GM23338 (cell line): ENCODE results near the gene GPR171. TPM values are rescaled to one million over a fixed set of nuclear protein-coding genes. Genes with fewer than 3 reads are reported as not detected.

Source experiments
- ATAC-seq: fragments of 200-7000 bp; cut with Tn5 transposase; 3 replicates; pipeline ENCODE4 v1.9.1; 2020
- DNase-seq: peaks from one replicate; pipeline ENCODE4 v3.0.0-alpha.2; 2015; ENCODE audit warnings: low spot score
- H2AFZ ChIP-seq: fragments of 200-600 bp; sonication (generic); 2 replicates; pipeline ENCODE4 v1.8.0; 2016; ENCODE audit warnings: antibody characterized with exemption, mild to moderate bottlenecking, moderate library complexity
- H3F3A ChIP-seq: fragments of 200-600 bp; sonication (generic); replicated peaks from 2 replicates; pipeline ENCODE4 v1.8.0; 2017; ENCODE audit warnings: antibody characterized with exemption, mixed run types, low read depth
- H3K27ac ChIP-seq: fragments of 200-600 bp; sonication (generic); 2 replicates; pipeline ENCODE4 v1.6.1; 2016; ENCODE audit warnings: low read depth
- H3K27me3 ChIP-seq: fragments of 200-600 bp; sonication (generic); 2 replicates; pipeline ENCODE4 v1.8.0; 2016; ENCODE audit warnings: mild to moderate bottlenecking, mixed run types, moderate library complexity; ENCODE audit not compliant: insufficient read depth
- H3K36me3 ChIP-seq: fragments of 200-600 bp; sonication (generic); 2 replicates; pipeline ENCODE4 v1.8.0; 2016; ENCODE audit warnings: mild to moderate bottlenecking; ENCODE audit not compliant: insufficient read depth
- H3K4me1 ChIP-seq: fragments of 200-600 bp; sonication (generic); 2 replicates; pipeline ENCODE4 v1.8.0; 2016; ENCODE audit warnings: mild to moderate bottlenecking, moderate library complexity; ENCODE audit not compliant: insufficient read depth
- H3K4me2 ChIP-seq: fragments of 200-600 bp; sonication (generic); 2 replicates; pipeline ENCODE4 v1.7.1; 2017; ENCODE audit warnings: mixed run types
- H3K4me3 ChIP-seq: fragments of 200-600 bp; sonication (generic); 2 replicates; pipeline ENCODE4 v1.6.1; 2016; ENCODE audit warnings: mixed run types
- H3K79me2 ChIP-seq: fragments of 200-600 bp; sonication (generic); replicated peaks from 2 replicates; pipeline ENCODE4 v1.8.0; 2017; ENCODE audit warnings: mild to moderate bottlenecking; ENCODE audit not compliant: insufficient read depth
- H3K9me2 ChIP-seq: fragments of 200-600 bp; sonication (generic); 2 replicates; pipeline ENCODE4 v1.8.0; 2017; ENCODE audit not compliant: insufficient read depth
- H4K20me1 ChIP-seq: fragments of 200-600 bp; sonication (generic); replicated peaks from 2 replicates; pipeline ENCODE4 v1.8.0; 2017; ENCODE audit warnings: mild to moderate bottlenecking; ENCODE audit not compliant: insufficient read depth
- H3K27ac Mint-ChIP-seq: 2 replicates; pipeline ENCODE4 v1.8.0; 2020; ENCODE audit warnings: inconsistent platforms, mild to moderate bottlenecking, moderate library complexity, mixed read lengths
- H3K27me3 Mint-ChIP-seq: 3 replicates; pipeline ENCODE4 v1.8.0; 2022; ENCODE audit warnings: low read depth, mild to moderate bottlenecking, moderate library complexity, mixed read lengths, inconsistent platforms; ENCODE audit not compliant: insufficient read depth, poor library complexity
- H3K36me3 Mint-ChIP-seq: 3 replicates; pipeline ENCODE4 v1.8.0; 2021; ENCODE audit warnings: low read depth, mild to moderate bottlenecking, inconsistent platforms, moderate library complexity, mixed read lengths
- H3K4me1 Mint-ChIP-seq: 3 replicates; pipeline ENCODE4 v1.8.0; 2020; ENCODE audit warnings: mild to moderate bottlenecking, inconsistent platforms, mixed read lengths
- H3K4me3 Mint-ChIP-seq: 3 replicates; pipeline ENCODE4 v1.8.0; 2021; ENCODE audit warnings: moderate library complexity, mild to moderate bottlenecking, inconsistent platforms, mixed read lengths
- H3K9me3 Mint-ChIP-seq: 3 replicates; pipeline ENCODE4 v1.8.0; 2020; ENCODE audit warnings: moderate library complexity, mild to moderate bottlenecking, inconsistent platforms, mixed read lengths
- CREB1 ChIP-seq: fragments of 250-450 bp; sonication (Bioruptor Pico); IDR thresholded peaks from 2 replicates; pipeline ENCODE4 v1.5.0; 2020; ENCODE audit warnings: low read depth, mild to moderate bottlenecking, moderate library complexity
- CTCF ChIP-seq, 2 experiments: fragments of 200-600 bp in 1 of 2; sonication (generic) in 1 of 2; conservative IDR thresholded peaks; 2 replicates each; pipeline versions ENCODE4 v1.5.1 to v1.6.1; 2016 to 2017; ENCODE audit warnings: antibody characterized with exemption in 2 of 2, low read depth in 2 of 2, mild to moderate bottlenecking in 2 of 2, moderate library complexity in 1 of 2
- ETS1 ChIP-seq: IDR thresholded peaks from 2 replicates; pipeline ENCODE4 v1.6.1; 2016; ENCODE audit warnings: antibody characterized with exemption
- EZH2 ChIP-seq: fragments of 200-600 bp; sonication (generic); IDR thresholded peaks from one replicate; pipeline ENCODE4 v1.8.0; 2017; ENCODE audit warnings: antibody characterized with exemption, mild to moderate bottlenecking, low read depth; ENCODE audit not compliant: unreplicated experiment
- EZH2phosphoT487 ChIP-seq: fragments of 200-600 bp; sonication (generic); IDR thresholded peaks from one replicate; pipeline ENCODE4 v1.8.1; 2018; ENCODE audit warnings: antibody characterized with exemption; ENCODE audit not compliant: unreplicated experiment
- NANOG ChIP-seq: IDR thresholded peaks from 2 replicates; pipeline ENCODE4 v1.6.1; 2016; ENCODE audit warnings: antibody characterized with exemption, borderline replicate concordance
- REST ChIP-seq: IDR thresholded peaks from one replicate; pipeline ENCODE4 v1.6.1; 2018; ENCODE audit warnings: antibody characterized with exemption; ENCODE audit not compliant: unreplicated experiment
- STAT1 ChIP-seq: IDR thresholded peaks from one replicate; pipeline ENCODE4 v1.6.1; 2016; ENCODE audit warnings: antibody characterized with exemption; ENCODE audit not compliant: unreplicated experiment
- ZNF114 ChIP-seq: fragments of 250-450 bp; sonication (Bioruptor Pico); IDR thresholded peaks from 2 replicates; pipeline ENCODE4 v1.5.0; 2020; ENCODE audit warnings: mild to moderate bottlenecking, moderate library complexity
- polyA plus RNA-seq: library from polyadenylated mRNA; unstranded; fragments of >200 nt; fragmentation: Nextera tagmentation; extraction: Ambion mirVana; gene quantifications from 2 replicates; pipeline ENCODE4 v1.2.1, GENCODE V29; 2016
- total RNA-seq: library from RNA; depleted of rRNA; stranded (reverse); fragments of >200 nt; shearing (Covaris generic); gene quantifications from 2 replicates; pipeline ENCODE4 v1.2.3, GENCODE V29; 2014

GPR171 gene
- total and polyA plus RNA-seq, 2 experiments from 2014 or later, result 3.4 TPM; not detected in 1

GRCh38 chr3:151178208-151178845 is 24.7 kb downstream of the GPR171 start:
- H2AFZ ChIP-seq, result no peak overlapping the region
- H3K79me2 ChIP-seq, result no peaks in the 10 kb centered on the region
- no peak overlapping the region for H3K4me3 ChIP-seq
- no peaks in the 10 kb centered on the region for H3F3A ChIP-seq
- TF ChIP-seq REST (no peak), EZH2 (no peak), ETS1 (no peak), NANOG (no peak)
- peaks cover 9% of the 10 kb centered on the region; the same call in 1 of the 2 replicates for H3K4me1 ChIP-seq
- no peak overlapping the region for H3K27ac ChIP-seq
- no peaks in the 10 kb centered on the region for H3K36me3 ChIP-seq
- H3K4me1 Mint-ChIP-seq, result peaks cover 13% of the 10 kb centered on the region
- ATAC-seq (peak; percentile 78), DNase-seq (no peak)
- H3K9me3 Mint-ChIP-seq, result no peaks in the 10 kb centered on the region
- H3K36me3 Mint-ChIP-seq, result no peaks in the 10 kb centered on the region
- no peak overlapping the region for H3K4me3 Mint-ChIP-seq
- no peaks in the 10 kb centered on the region for H3K27me3 Mint-ChIP-seq
- no peaks in the 10 kb centered on the region for H4K20me1 ChIP-seq
- H3K4me2 ChIP-seq, result no peak overlapping the region
- H3K27ac Mint-ChIP-seq, result 0 out of 2 replicates have a peak overlapping the region, but pooled peaks have one; percentile 47
- no peaks in the 10 kb centered on the region for H3K9me2 ChIP-seq
- H3K27me3 ChIP-seq, result no peaks in the 10 kb centered on the region

GRCh38 chr3:151175952-151176351 is 27.1 kb downstream of the GPR171 start:
- H3K36me3 Mint-ChIP-seq, result no peaks in the 10 kb centered on the region
- H4K20me1 ChIP-seq, result no peaks in the 10 kb centered on the region
- no peak for ATAC-seq
- no peak for TF ChIP-seq REST
- no peak for TF ChIP-seq EZH2phosphoT487
- TF ChIP-seq ZNF114 (CRISPR knock-in tag), result no peak
- no peak for TF ChIP-seq CREB1 (CRISPR knock-in tag)
- TF ChIP-seq ETS1, result no peak
- no peak for TF ChIP-seq STAT1
- no peak for TF ChIP-seq CTCF (conservative IDR thresholded peaks at IDR 0.05; ENCODE audit: low read depth in 2 of 2)

More at GRCh38 chr3:151175952-151176351, 27.1 kb downstream of the GPR171 start:
- H3K4me3 Mint-ChIP-seq, result no peak overlapping the region
- DNase-seq, result no peak
- H3K4me1 Mint-ChIP-seq, result peaks cover 20% of the 10 kb centered on the region; the same call in 2 of the 3 replicates
- H3K27ac Mint-ChIP-seq, result no peak overlapping the region
- Histone ChIP-seq H3K9me2 (no peaks in the 10 kb centered on the region), H3F3A (no peaks in the 10 kb centered on the region), H3K27ac (no peak overlapping the region), H3K4me2 (no peak overlapping the region), H3K27me3 (no peaks in the 10 kb centered on the region), H3K36me3 (no peaks in the 10 kb centered on the region), H3K4me3 (no peak overlapping the region), H3K79me2 (no peaks in the 10 kb centered on the region), H3K4me1 (no peaks in the 10 kb centered on the region), H2AFZ (no peak overlapping the region)
- no peaks in the 10 kb centered on the region for H3K9me3 Mint-ChIP-seq
- H3K27me3 Mint-ChIP-seq, result no peaks in the 10 kb centered on the region
